Measurements from ENCODE around the gene HMOX2.

The HMOX2 gene

GRCh38 chr16:4505356-4506147 is 29.4 kb downstream of the HMOX2 start:
- peak; percentile 19 to 37 for DNase-seq

- DNase-seq, result peak in 1 of 2 donors; percentile 50
Measured at GRCh38 chr16:4506450-4506849, 30.3 kb downstream of the HMOX2 start.

DNA sequence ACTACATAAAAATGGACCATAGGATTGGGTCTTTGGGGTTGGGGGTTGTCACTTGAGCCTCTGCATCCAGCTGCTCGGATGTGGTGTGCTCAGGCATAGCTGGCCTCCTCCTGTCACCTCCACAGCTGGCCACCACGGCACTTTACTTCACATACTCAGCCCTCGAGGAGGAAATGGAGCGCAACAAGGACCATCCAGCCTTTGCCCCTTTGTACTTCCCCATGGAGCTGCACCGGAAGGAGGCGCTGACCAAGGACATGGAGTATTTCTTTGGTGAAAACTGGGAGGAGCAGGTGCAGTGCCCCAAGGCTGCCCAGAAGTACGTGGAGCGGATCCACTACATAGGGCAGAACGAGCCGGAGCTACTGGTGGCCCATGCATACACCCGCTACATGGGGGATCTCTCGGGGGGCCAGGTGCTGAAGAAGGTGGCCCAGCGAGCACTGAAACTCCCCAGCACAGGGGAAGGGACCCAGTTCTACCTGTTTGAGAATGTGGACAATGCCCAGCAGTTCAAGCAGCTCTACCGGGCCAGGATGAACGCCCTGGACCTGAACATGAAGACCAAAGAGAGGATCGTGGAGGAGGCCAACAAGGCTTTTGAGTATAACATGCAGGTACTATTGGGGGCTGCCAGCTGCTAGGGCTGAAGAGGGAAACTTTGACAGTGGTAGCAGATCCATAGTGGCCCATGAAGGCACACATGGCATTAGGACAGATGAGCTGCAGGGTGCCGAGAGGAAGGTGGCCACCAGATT is 31.6 kb downstream of the HMOX2 start:
- DNase-seq, result no peak

- DNase-seq, result no peak
Measured at GRCh38 chr16:4508806-4509205, 32.6 kb downstream of the HMOX2 start.

DNA sequence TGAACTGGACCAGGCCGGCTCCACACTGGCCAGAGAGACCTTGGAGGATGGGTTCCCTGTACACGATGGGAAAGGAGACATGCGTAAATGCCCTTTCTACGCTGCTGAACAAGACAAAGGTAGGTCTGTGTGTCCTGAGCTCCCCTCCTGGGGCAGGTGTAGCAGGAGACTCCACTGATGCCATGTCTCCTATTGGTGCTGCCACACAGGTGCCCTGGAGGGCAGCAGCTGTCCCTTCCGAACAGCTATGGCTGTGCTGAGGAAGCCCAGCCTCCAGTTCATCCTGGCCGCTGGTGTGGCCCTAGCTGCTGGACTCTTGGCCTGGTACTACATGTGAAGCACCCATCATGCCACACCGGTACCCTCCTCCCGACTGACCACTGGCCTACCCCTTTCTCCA is 33.2 kb downstream of the HMOX2 start:
- DNase-seq, result no peak

GRCh38 chr16:4510131-4510530 is 33.9 kb downstream of the HMOX2 start:
- no peak for DNase-seq

- no peak for DNase-seq
Measured at GRCh38 chr16:4510747-4511426, 34.7 kb downstream of the HMOX2 start.

DNA sequence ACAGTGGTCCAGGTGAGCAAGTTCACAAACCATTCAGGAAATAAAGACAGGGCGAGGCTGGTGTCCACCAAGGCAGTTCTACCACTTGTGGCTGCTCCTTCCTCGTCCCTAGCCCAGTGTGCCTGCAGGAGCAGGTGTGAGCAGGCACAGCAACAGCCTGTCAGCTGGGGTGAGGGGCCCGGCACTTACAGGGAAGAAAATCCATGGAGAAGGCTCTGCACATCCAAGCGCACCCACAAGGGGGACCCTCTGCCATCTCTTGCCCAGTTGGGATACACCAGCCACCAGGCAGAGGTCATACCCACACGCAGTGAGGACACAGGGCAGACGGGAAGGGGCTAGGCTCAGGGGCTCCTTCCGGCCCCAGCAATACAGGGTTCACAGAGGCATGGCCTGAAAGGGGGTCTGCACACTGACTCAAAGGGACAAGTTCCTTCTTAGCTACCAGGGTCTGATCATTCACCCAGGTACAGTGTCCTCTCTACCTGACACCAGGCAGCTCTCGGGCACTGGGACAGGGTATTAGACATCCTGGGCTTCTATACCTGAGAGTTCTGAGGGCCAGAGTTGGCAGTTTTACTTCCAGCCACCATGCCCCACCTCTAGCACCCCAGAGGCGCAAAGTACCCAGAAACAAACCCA is 35.4 kb downstream of the HMOX2 start:
- no peak for DNase-seq

DNA sequence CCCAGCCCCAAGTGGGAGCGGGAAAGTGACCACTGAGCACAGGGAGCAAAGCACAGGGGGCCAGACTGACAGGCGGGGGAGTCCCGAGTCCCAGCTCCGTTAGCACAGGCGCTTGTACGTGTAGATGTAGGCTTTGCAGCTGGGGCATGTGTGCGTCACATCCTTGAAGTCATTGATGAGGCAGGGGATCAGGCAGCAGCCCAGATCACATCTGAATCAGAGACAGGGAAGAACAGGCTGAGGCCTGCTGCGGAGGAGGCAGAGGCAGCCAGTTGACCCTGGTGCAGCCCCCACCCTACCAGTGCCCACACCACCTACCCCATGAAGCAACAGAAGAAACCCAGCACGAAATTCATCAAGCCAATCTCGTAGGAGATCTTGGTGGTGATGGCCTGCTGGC is 36.3 kb downstream of the HMOX2 start:
- no peak for DNase-seq

GRCh38 chr16:4513086-4513860 is 37.1 kb downstream of the HMOX2 start:
- DNase-seq, result no peak

DNA sequence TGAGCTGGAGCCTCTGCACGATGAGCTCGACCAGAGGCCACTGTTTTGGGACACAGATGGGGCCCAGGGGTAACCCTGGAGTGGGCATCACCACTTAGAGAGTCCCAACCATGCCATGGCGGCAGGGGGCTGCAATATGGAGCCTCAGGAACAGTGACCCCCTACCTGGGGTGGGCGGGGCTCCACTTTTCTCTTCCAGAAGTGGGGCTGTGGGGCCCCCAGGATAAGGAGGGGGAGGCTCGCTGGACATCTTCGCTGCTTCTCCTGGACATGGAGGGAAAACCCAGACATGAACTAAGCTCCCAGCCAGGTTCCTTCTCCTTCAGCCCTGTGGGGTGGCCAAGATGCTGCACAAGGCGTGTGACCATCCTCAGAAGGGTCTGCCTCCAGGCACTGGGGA is 37.7 kb downstream of the HMOX2 start:
- DNase-seq, result no peak

DNA sequence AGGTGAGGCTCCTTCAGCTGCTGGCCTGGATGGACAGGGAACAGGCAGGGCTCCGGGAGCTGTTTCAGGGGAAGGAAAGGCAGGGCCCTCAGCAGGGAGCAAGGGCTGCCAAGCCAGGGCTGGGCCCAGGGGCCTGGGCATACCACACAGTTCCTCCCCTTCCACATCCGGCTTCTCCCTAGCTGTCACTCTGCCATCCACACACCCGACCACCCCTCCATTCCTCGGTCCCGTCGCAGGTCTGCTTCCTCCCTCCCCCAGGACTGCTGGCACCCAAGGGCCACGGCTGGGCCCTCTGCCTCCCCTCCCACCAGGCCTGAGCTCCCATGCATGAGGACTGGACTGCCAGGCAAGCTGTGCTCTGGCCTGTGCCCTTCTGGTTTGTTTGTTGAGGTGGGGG is 38.4 kb downstream of the HMOX2 start:
- no peak for DNase-seq

DNA sequence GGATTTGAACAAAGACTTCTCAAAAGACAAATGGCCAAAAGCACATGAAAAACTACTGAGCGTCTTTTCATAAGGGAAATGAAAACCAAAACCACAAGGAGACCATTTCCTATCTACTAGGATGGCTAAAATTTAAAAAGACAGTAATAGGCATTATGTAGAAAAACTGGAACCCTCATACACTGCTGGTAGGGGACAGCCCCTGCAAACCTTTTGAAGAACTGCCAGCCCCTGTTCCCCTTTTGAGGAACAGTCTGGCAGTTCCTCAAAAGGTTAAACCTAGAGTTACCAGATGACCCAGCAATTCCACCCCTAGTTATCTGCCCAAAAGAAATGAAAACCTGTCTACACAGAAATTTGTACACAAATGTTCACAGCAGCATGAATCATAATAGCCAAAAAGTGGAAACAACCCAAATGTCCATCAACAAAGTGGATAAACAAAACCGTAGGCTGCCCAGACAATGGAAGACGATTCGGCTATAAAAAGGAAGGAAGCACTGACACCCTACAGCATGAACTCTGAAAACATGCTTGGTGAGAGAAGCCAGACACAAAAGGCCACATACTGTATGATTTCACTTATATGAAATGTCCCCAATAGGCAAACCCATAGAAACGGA is 39.5 kb downstream of the HMOX2 start:
- peak in 1 of 2 donors; percentile 84 for DNase-seq

DNA sequence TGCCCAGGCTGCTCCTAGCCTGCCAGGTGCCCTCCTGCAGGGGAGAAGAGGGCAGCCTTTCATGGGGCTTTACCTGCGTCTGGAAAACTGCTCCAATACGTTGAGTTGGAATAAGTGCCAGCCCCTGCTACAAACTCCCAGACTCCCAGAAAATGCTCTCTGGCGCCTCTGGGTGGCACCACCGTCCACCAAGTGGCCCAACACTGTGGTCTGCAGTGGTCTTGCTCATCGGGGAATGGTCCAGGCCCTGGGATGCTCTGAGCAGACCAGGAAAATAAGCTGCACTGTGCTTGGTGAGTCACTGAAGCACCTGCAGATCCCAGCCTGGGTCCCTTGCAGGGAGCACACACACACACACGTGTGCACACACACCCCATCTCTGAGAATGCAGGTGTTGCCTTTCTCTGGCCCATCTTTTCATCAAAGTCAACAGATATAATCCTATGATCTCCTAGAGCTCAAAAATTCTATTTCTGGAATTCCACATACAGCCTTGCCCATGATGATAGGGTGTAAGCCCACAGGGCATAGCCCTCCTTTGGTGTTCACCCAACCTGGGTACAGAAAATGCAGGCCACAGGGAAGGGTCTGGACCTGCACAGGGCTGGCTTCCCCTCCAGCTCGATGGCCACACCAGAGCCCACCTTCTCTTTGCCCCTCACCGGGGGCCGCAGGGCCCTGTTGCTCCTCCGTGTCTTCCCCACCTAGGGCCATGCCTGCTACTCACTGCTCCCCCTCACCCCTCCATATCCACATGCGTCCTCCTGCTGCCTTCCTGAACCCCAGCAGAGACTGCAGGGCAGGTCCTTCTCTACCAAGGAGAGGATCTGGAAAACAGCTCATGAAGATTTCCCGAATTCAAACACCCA is 41.8 kb downstream of the HMOX2 start:
- DNase-seq, result no peak

DNA sequence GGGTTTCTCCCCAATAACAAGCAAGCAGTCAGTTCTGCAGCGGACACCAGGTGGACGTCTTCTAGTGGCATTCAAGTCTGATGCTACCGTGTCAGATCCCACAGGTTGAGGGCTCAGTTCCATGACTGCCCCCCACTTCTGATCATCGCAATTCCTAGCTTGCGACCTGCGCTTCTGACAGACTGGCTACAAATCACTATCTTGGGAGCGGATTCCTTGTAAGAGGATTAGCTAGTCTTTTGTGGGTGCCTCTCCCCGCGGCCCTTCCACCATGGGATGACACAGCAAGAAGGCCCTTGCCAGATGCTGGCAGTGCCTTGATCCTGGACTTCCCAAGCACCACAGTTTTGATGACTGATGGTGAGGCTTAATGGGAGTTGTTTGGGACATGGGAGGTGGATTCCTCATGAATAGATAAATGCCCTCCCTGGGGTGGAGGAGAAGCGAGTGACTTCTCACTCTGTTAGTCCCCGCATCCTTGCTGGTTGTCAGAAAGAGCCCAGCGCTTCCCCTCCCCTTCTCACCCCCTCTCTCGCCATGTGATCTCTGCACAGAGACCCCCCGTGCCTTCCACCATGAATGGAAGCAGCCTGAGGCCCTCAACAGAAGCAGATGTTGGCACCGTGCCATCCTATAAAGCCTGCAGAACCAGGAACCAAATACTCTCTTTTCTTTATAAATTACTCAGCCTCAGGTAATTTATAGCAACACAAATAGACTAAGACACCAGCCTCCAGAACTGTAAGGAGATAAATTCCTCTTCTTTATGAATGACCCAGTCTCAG is 43.3 kb downstream of the HMOX2 start:
- no peak for DNase-seq

DNA sequence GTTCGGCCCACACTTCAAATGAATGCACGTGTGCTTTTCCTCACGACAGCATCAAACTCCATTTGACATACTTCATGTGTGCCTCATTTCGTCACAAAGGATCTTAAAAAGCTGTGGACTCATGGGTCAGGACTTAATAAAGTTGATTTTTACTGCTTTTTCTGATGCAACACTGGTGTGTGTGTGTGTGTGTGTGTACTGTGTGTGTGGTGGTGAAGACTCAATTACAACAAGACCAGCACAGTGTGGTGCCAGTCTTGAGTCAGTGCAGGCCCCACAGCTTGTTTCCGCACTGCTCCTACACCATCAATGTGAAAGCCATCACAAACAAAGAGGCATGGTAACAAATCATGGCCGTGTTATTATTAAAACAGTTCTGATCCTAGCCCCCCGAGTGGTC is 44.7 kb downstream of the HMOX2 start:
- DNase-seq, result no peak

DNA sequence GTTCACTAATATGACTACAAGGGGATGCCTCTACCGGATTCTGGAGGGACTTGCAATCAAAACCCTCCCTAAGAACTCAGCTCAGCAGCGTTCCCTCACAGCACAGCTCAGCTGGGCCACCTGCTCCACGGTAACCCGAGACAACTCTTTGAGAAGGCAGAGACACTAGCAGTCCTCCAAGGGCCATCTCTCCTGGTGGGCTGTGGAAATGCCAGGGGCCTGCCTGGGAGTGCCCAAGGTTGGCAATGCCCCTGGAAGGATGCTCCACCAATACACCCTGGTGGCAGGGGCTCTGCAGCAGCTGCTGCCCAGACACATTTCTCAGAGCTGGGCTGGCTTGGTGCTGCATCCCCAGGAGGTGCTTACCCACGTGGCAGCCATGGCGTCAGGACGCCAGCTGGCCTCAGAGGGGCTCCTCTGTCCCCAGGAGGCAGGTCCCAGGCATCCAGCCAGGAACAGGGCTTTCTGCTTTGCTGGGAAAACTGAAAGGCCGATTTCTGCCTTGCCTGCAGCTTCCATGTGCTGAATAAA is 45.9 kb downstream of the HMOX2 start:
- DNase-seq, result no peak

DNA sequence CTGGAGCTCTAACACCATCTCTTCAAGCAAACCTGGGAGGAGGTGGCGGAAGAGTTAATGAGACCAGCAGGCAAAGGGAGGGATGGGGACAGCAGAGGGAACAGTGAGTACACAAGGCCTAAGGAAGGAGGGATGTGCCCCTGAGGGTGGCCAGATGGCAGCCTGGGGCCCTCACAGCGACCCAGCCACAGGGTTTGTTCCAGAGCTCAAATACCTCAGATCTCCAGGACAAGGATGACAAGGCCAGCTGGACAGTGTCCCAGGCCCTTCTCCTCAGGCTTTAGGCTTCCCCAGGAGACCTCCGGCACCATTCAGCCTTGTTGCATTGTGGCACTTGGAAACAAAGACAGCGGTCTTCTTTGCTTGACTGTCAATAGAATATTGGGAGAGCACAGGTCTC is 47.5 kb downstream of the HMOX2 start:
- DNase-seq, result no peak

DNA sequence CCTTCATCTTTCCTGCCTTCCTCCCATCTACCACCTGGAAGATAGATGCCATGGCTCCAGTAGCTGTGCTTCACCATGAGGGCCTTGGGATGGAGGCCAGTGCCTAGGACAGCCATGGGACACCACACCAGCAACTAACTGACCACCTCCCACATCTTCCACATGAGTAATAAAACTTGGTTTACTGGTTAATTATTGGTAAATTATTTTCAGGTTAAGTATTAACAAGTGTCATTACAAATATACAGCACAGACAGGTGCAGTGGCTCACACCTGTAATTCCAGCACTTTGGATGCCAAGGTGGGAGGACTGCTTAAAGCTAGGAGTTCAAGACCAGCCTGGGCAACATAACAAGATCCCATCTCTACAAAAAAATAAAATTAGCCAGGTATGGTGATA is 48.4 kb downstream of the HMOX2 start:
- no peak for DNase-seq

- DNase-seq, result no peak
Measured at GRCh38 chr16:4525069-4525468, 48.9 kb downstream of the HMOX2 start.

Data from bone marrow (tissue), 2 donors.